Mesenchymal stem cell (in vitro differentiated cells and primary cell): ENCODE data around the gene TGFBR3L.

ENCODE experiments used
- DNase-seq: peaks from one replicate; pipeline ENCODE4 v3.0.0-alpha.2; 2013
- H2AFZ ChIP-seq: one replicate; pipeline ENCODE4 v1.6.1; 2013; ENCODE audit warnings: low read depth, mild to moderate bottlenecking, control low read depth, inconsistent platforms, low read length, moderate library complexity
- H2AK5ac ChIP-seq: 2 replicates; pipeline ENCODE4 v1.6.1; 2013; ENCODE audit warnings: low read length, moderate library complexity, mild to moderate bottlenecking, inconsistent platforms; ENCODE audit not compliant: severe bottlenecking
- H2BK120ac ChIP-seq: one replicate; pipeline ENCODE4 v1.6.1; 2013; ENCODE audit warnings: low read depth, mild to moderate bottlenecking, inconsistent platforms, low read length, moderate library complexity
- H2BK12ac ChIP-seq, 2 experiments: one replicate each; pipeline ENCODE4 v1.6.1; 2013; ENCODE audit warnings: inconsistent platforms in 2 of 2, low read length in 2 of 2, mild to moderate bottlenecking in 2 of 2, moderate library complexity in 2 of 2, control low read depth in 1 of 2
- H2BK15ac ChIP-seq: one replicate; pipeline ENCODE4 v1.6.1; 2013; ENCODE audit warnings: mild to moderate bottlenecking, low read depth, inconsistent platforms; ENCODE audit not compliant: poor library complexity, severe bottlenecking
- H2BK5ac ChIP-seq: 2 replicates; pipeline ENCODE4 v1.6.1; 2013; ENCODE audit warnings: low read depth, mild to moderate bottlenecking, low read length, control low read depth, inconsistent platforms; ENCODE audit not compliant: poor library complexity, severe bottlenecking
- H3K14ac ChIP-seq, 2 experiments: one replicate each; pipeline ENCODE4 v1.6.1; 2013; ENCODE audit warnings: inconsistent platforms in 2 of 2, low read length in 2 of 2, control low read depth in 1 of 2, mild to moderate bottlenecking in 1 of 2, moderate library complexity in 1 of 2
- H3K18ac ChIP-seq, 2 experiments: one replicate each; pipeline ENCODE4 v1.6.1; 2013; ENCODE audit warnings: inconsistent platforms in 2 of 2, low read length in 2 of 2, control low read depth in 1 of 2, low read depth in 1 of 2, mild to moderate bottlenecking in 1 of 2
- H3K23ac ChIP-seq, 2 experiments: one replicate each; pipeline ENCODE4 v1.6.1; 2013; ENCODE audit warnings: inconsistent platforms in 2 of 2, low read length in 2 of 2, mild to moderate bottlenecking in 2 of 2, moderate library complexity in 2 of 2, control low read depth in 1 of 2
- H3K27ac ChIP-seq: 2 replicates; pipeline ENCODE4 v1.5.1; 2013; ENCODE audit warnings: mild to moderate bottlenecking, moderate library complexity, low read length, control low read depth, inconsistent platforms; ENCODE audit not compliant: poor library complexity, severe bottlenecking
- H3K27me3 ChIP-seq, 2 experiments: 2 replicates each; pipeline versions ENCODE4 v1.6.1 to v1.7.0; 2013; ENCODE audit warnings: low read length in 2 of 2, mild to moderate bottlenecking in 2 of 2, moderate library complexity in 2 of 2, control low read depth in 1 of 2, inconsistent platforms in 1 of 2; ENCODE audit not compliant: control insufficient read depth in 1 of 2, insufficient read depth in 1 of 2
- H3K36me3 ChIP-seq, 2 experiments: 2 replicates each; pipeline versions ENCODE4 v1.6.1 to v1.7.0; 2013; ENCODE audit warnings: low read length in 2 of 2, control low read depth in 1 of 2, inconsistent platforms in 1 of 2, low read depth in 1 of 2, mild to moderate bottlenecking in 1 of 2; ENCODE audit not compliant: insufficient read depth in 2 of 2, control insufficient read depth in 1 of 2
- H3K4ac ChIP-seq, 2 experiments: one replicate each; pipeline ENCODE4 v1.6.1; 2013; ENCODE audit warnings: inconsistent platforms in 2 of 2, low read length in 2 of 2, mild to moderate bottlenecking in 2 of 2, moderate library complexity in 2 of 2, control low read depth in 1 of 2, low read depth in 1 of 2
- H3K4me1 ChIP-seq: 2 replicates; pipeline ENCODE4 v1.6.1; 2013; ENCODE audit warnings: low read depth, low read length, control low read depth; ENCODE audit not compliant: control insufficient read depth, insufficient read depth
- H3K4me2 ChIP-seq: 2 replicates; pipeline ENCODE4 v1.6.1; 2013; ENCODE audit warnings: low read length, mild to moderate bottlenecking, inconsistent platforms; ENCODE audit not compliant: poor library complexity, severe bottlenecking
- H3K4me3 ChIP-seq, 2 experiments: 2 replicates each; pipeline versions ENCODE4 v1.5.1 to v1.7.0; 2013; ENCODE audit warnings: low read length in 2 of 2, mild to moderate bottlenecking in 2 of 2, control low read depth in 1 of 2, low read depth in 1 of 2; ENCODE audit not compliant: insufficient read depth in 1 of 2
- H3K79me1 ChIP-seq: replicated peaks from 2 replicates; pipeline ENCODE4 v1.6.1; 2013; ENCODE audit warnings: mild to moderate bottlenecking, control low read depth, low read length, inconsistent platforms; ENCODE audit not compliant: poor library complexity, severe bottlenecking
- H3K9ac ChIP-seq: 2 replicates; pipeline ENCODE4 v1.7.0; 2013; ENCODE audit warnings: mild to moderate bottlenecking, low read length, moderate library complexity
- H3K9me3 ChIP-seq: 2 replicates; pipeline ENCODE4 v1.7.0; 2013; ENCODE audit warnings: mild to moderate bottlenecking, low read length; ENCODE audit not compliant: control insufficient read depth
- H4K8ac ChIP-seq: one replicate; pipeline ENCODE4 v1.6.1; 2013; ENCODE audit warnings: inconsistent platforms, mild to moderate bottlenecking, low read length, moderate library complexity
- H4K91ac ChIP-seq: one replicate; pipeline ENCODE4 v1.6.1; 2013; ENCODE audit warnings: mild to moderate bottlenecking, low read length, inconsistent platforms
- WGBS: methylation state at CpG from one replicate; pipeline ENCODE4 v1.1.7; 2013; ENCODE audit warnings: mixed read lengths; 5-methylcytosine and 5-hydroxymethylcytosine counted together

The TGFBR3L gene

DNA sequence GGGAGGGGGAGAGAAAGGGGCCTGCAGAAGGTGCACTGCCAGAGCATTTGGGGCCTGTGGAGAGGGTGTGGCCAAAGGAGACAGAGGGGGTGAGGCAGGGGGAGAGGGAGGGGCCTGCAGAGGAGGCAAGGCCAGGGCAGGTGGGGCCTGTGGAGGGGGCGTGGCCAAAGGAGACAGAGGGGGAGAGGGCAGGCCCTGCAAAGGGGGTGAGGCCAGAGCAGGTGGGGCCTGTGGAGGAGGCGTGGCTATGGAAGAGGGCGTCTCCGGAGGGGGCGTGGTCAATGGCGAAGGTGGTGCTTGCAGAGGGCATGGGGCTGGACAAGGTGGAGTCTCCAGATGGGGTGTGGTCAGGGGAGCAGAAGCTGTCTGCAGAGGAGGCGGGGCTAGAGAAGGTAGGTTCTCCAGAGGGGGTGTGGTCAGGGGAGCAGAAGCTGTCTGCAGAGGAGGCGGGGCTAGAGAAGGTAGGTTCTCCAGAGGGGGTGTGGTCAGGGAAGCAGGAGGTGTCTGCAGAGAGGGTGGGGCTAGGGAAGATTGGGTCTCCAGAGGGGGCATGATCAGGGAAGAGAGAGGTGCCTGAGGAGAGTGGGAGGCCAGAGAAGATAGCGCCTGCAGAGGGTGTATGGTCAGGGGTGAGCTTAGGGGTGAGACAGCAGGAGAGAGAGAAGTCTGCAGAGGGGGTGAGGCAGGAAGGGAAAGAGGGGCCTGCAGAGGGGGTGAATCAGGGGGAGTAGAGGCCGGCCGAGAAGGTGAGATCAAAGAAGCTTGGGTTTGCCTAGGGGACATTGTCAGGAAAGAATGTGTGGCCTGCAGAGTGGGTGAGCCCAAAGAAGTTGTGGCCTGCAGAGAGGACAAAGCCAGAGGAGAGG, 43.8 kb upstream of the TGFBR3L start:
- Histone ChIP-seq H2AK5ac (no peak overlapping the region), H2BK120ac (no peak overlapping the region), H3K36me3 (no peaks in the 10 kb centered on the region), H3K18ac (no peak overlapping the region), H3K14ac (no peak overlapping the region), H3K4me3 (no peak overlapping the region), H2BK12ac (no peak overlapping the region), H3K79me1 (no peaks in the 10 kb centered on the region), H2BK15ac (no peak overlapping the region), H3K4me2 (no peak overlapping the region), H4K8ac (peak overlapping the region; percentile 38), H3K9ac (no peak overlapping the region), H3K9me3 (no peaks in the 10 kb centered on the region), H3K27me3 (peaks cover 24 to 62% of the 10 kb centered on the region in 2 experiments), H2BK5ac (no peak overlapping the region), H4K91ac (peak overlapping the region; percentile 54), H3K27ac (peak overlapping the region; percentile 49), H3K4ac (peak overlapping the region in 1 of 2 experiments; percentile 19), H3K23ac (no peak overlapping the region), H3K4me1 (peaks cover 53% of the 10 kb centered on the region), H2AFZ (no peak overlapping the region)
- WGBS, result 54% methylated on average over 11 of the region's 11 CpGs
- peak; percentile 56 for DNase-seq

GRCh38 chr19:7871437-7872305, 43.0 kb upstream of the TGFBR3L start:
- Histone ChIP-seq H2AK5ac (no peak overlapping the region), H3K4me2 (peak overlapping the region; percentile 57), H3K23ac (no peak overlapping the region), H3K14ac (peak overlapping the region in 1 of 2 experiments; percentile 49), H3K9me3 (no peaks in the 10 kb centered on the region), H2BK5ac (no peak overlapping the region), H3K36me3 (no peaks in the 10 kb centered on the region), H4K91ac (peak overlapping the region; percentile 75), H3K9ac (no peak overlapping the region), H3K4ac (peak overlapping the region in 1 of 2 experiments; percentile 38), H3K18ac (peak overlapping the region; percentile 28 to 75), H3K4me1 (peaks cover 53% of the 10 kb centered on the region), H3K4me3 (peak overlapping the region in 1 of 2 experiments; percentile 69), H2BK12ac (peak overlapping the region in 1 of 2 experiments; percentile 84), H2BK120ac (no peak overlapping the region), H4K8ac (peak overlapping the region; percentile 73), H2AFZ (peak overlapping the region; percentile 95), H3K79me1 (no peaks in the 10 kb centered on the region), H3K27me3 (peaks cover 30 to 65% of the 10 kb centered on the region in 2 experiments), H3K27ac (peak overlapping the region; percentile 78), H2BK15ac (peak overlapping the region; percentile 91)
- peak; percentile 96 for DNase-seq
- 10% methylated on average over 33 of the region's 33 CpGs for WGBS

- H2AFZ ChIP-seq, result peak overlapping the region; percentile 47
- no peak overlapping the region for H3K4me3 ChIP-seq
- peak overlapping the region in 1 of 2 experiments; percentile 61 for H2BK12ac ChIP-seq
- H3K36me3 ChIP-seq, result no peaks in the 10 kb centered on the region
- peaks cover 53% of the 10 kb centered on the region for H3K4me1 ChIP-seq
- no peak overlapping the region for H3K4ac ChIP-seq
- H3K27me3 ChIP-seq, result peaks cover 30 to 61% of the 10 kb centered on the region in 2 experiments
- no peaks in the 10 kb centered on the region for H3K9me3 ChIP-seq
- no peak overlapping the region for H4K8ac ChIP-seq
- no peaks in the 10 kb centered on the region for H3K79me1 ChIP-seq
- peak overlapping the region; percentile 12 for H2BK15ac ChIP-seq
- H3K18ac ChIP-seq, result peak overlapping the region; percentile 28 to 75
- no peak overlapping the region for H4K91ac ChIP-seq
- no peak overlapping the region for H3K27ac ChIP-seq
- WGBS, result 52% methylated on average over 43 of the region's 47 CpGs
- H3K14ac ChIP-seq, result peak overlapping the region in 1 of 2 experiments; percentile 72
- no peak overlapping the region for H2AK5ac ChIP-seq
- DNase-seq, result no peak
- H3K9ac ChIP-seq, result no peak overlapping the region
- no peak overlapping the region for H2BK5ac ChIP-seq
- H3K23ac ChIP-seq, result no peak overlapping the region
- H3K4me2 ChIP-seq, result peak overlapping the region; percentile 59
- H2BK120ac ChIP-seq, result no peak overlapping the region
Observed at GRCh38 chr19:7872306-7873204, 42.1 kb upstream of the TGFBR3L start.
